NCI-H460 (cell line): ENCODE data around the gene LGALS9C. TPM values are rescaled to one million over a fixed set of nuclear protein-coding genes. Genes with fewer than 3 reads are reported as not detected.
"Not testable (repeated sequence)": the region's sequence is repeated elsewhere in the genome, so short reads cannot be mapped to it uniquely, and the experiment has no call there.

Experiments used
- DNase-seq: peaks from one replicate; pipeline ENCODE4 v3.0.0-alpha.2; 2016; ENCODE audit warnings: low read depth; ENCODE audit errors: extremely low read depth
- total RNA-seq: library from RNA; depleted of rRNA; stranded (reverse); fragments of >200 nt; shearing (Covaris generic); gene quantifications from 2 replicates; pipeline ENCODE4 v1.2.3, GENCODE V29; 2014

LGALS9C gene
- total RNA-seq, 1 experiment from 2014 or later, result 0.72 TPM

DNA sequence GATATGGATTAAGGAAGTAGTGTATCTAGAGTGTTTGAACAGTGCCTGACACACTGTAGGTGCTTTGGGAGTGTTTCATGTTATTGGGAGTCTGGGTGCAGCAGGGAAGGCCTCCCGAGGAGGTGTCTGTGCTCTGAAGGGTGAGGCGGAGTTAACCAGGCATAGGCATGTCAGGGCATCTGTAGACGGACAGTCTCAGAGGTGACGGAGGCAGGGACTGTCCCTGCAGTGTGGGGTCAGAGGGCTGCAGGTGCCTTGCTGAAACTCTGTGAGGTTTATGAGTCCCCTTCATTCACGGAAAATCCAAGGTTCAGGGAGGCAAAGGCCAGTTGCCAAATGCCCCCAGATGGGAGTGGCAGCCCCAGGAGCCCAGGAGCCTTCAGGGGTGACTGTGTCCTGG, 778 bp downstream of the LGALS9C start:
- not testable (repeated sequence) for DNase-seq

GRCh38 chr17:18478362-18478761, 1.8 kb downstream of the LGALS9C start:
- not testable (repeated sequence) for DNase-seq

DNA sequence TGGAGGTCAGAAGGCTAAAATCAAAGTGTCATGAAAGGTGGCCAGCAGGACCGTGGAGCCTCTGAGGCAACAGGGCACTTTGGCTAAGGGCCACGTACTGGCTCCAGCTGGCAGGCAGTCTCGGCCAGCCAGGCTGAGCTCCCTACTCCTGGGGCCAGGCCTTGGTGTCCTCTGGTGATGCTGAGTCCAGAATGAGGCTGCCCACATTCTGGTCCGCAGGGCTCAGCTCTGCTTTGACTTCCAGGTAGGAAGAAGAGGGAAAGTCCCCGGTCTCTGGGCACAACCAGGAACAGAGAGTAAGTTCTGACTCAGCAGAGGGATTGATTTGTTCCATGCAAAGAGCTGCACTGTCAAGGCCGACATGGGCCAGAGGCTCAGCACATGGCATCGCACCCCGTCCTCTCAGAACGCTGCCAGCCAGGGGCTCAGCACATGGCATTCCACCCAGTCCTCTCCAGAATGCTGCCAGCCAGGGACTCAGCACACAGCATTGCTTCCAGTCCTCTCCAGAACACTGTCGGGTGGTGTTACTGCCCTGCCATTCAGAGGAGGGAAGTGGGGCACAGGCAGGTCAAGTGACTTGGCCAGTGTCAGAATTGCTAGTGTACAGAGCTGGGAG, 2.5 kb downstream of the LGALS9C start:
- DNase-seq, result not testable (repeated sequence)

DNA sequence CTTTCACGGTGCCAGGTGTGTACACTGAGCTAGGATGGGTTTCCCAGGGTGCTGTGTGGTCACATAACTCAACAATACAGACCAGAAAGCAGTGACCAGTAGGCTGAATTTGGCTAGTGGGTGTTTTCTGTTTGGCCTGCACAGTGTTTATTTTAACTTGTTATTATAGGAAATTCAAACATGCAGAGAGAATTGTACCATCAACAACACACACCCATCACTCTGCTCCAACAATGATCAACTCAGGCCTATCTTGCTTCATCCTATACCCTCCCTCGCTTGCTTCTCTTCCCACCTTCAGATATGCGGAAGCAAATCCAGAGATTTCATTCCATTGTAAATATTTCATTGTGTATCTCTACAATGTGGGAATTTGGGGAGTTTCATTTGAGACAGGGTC, 5.2 kb downstream of the LGALS9C start:
- not testable (repeated sequence) for DNase-seq

DNA sequence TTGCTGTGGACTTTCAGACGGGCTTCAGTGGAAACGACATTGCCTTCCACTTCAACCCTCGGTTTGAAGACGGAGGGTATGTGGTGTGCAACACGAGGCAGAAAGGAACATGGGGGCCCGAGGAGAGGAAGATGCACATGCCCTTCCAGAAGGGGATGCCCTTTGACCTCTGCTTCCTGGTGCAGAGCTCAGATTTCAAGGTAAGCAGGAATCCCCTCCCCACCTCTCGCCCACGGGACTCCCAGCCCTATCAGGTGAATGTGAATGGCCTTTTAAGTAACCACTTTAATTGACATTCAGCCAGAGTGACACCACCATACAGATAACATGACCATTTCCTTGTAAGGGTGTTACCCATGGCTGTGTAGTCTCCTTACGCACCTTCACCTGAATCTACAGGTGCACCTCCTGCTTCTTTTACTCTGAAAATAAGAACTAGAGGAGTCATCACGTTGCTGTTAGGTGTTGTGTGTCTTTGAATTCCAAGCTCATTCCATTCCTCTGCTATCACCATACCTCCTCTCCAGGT, 9.4 kb downstream of the LGALS9C start:
- not testable (repeated sequence) for DNase-seq

DNA sequence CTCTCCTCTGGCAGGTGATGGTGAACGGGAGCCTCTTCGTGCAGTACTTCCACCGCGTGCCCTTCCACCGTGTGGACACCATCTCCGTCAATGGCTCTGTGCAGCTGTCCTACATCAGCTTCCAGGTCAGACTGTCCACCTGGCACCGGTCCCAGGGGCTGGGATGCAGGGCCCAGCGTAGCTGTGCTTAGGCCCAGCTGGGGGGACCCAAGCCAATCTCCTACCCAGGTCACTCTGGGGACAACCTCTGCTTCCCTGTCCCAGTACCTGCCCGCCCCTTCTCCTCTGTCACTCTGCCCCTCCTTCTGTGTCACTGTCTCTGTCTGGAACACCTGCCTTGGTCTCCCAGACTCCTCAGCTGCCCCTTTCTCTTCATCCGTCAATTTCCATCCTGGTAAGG, 11.0 kb downstream of the LGALS9C start:
- not testable (repeated sequence) for DNase-seq

DNA sequence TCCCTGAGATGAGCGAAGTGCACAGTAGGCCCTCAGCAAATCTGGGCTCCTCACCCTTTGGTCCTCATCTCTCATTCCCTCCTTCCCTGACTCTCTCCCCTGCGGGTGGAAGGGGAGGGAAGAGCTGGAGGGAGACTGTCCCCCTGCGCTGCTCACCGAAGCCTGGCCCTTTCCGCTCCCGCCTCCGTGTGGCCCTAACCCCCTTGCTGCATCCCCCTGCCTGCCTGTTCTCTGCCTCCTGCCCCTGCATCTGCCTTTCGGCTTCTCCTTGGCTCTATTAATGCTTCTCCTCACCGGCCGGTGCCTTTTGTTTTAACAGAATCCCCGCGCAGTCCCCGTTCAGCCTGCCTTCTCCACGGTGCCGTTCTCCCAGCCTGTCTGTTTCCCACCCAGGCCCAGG, 12.0 kb downstream of the LGALS9C start:
- not testable (repeated sequence) for DNase-seq

DNA sequence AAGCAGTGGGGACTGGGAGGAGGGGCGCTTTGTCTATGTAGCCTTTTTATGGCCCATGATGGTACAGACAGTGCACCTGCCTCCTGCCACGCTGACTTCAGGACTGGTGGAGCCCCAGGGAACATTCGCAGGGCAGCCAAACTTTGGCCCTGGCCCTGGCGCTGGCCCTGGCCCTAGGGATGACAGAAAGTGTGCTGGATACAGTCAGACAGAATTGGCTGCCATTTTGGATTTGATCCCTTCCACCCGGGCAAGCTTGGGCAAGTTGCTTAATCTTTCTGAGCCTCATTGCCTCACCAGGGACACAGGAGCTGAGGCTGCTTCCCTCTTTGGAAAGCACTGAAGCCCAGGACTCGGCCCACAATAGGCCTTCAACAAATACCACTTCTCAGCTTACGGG, 13.4 kb downstream of the LGALS9C start:
- not testable (repeated sequence) for DNase-seq

GRCh38 chr17:18492712-18493480, 16.3 kb downstream of the LGALS9C start:
- DNase-seq, result not testable (repeated sequence)

- DNase-seq, result not testable (repeated sequence)
Measured at GRCh38 chr17:18494250-18494768, 17.7 kb downstream of the LGALS9C start.

DNA sequence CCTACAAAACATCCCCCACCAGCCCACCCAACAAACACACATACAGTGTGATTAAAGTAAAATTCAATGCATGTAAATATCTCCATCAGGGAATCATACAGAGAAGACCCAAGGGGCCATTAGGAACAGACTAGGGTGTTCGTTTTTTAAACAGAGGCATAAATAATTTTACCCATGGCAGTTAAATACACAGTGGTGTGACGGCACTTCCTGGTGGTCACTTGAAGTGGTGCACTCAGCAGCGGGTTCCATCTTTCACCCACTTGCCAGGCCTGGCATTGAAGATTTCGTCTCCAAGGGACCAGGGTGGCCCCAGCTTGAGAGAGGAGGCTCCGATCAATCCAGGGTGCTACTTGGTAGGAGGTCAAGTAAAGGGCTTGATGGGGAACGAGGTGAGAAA, 20.5 kb downstream of the LGALS9C start:
- not testable (repeated sequence) for DNase-seq

GRCh38 chr17:18499100-18499499, 22.5 kb downstream of the LGALS9C start:
- DNase-seq, result not testable (repeated sequence)

GRCh38 chr17:18499756-18500155, 23.2 kb downstream of the LGALS9C start:
- not testable (repeated sequence) for DNase-seq

DNA sequence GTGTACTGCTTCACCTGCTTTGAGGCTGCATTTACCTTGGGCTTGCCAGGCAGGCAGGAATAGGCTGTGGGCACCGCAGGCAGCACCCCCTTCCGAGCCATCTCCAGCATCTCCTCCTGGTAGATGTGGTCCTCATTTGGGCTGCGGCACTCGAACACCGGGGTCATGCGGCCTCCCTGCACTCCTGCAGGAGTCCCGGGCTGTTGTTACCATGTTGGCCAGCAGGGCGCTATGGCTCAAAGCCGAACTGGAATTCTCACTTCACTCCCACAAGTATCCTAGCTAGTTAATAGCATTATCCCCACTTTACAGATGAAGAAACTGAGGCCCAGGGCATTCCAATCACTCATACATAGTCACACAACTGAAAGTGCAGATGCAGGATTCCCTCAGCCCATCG, 23.7 kb downstream of the LGALS9C start:
- not testable (repeated sequence) for DNase-seq

- DNase-seq, result not testable (repeated sequence)
Measured at GRCh38 chr17:18500816-18501215, 24.2 kb downstream of the LGALS9C start.

- DNase-seq, result not testable (repeated sequence)
Measured at GRCh38 chr17:18503221-18503620, 26.6 kb downstream of the LGALS9C start.

DNA sequence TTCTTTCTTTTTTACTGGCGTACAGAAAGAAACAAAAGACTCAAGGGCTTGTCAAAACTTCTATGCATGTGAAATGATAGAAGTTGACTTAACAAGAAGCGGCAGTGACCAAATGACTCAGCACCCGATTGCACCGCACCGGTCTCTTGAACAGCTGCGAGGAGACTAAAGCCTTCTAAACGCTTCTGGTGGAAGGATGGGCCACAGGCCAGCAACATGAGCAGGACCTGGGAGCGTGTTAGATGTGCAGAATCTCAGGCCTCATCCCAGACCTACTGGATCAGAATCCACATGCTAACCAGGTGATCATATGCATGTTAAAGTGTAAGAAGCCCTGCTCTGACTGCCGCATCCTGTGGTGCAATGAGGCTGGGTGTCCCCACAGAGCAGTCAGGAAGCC, 31.1 kb downstream of the LGALS9C start:
- not testable (repeated sequence) for DNase-seq

- DNase-seq, result not testable (repeated sequence)
Measured at GRCh38 chr17:18508667-18509066, 32.1 kb downstream of the LGALS9C start.

DNA sequence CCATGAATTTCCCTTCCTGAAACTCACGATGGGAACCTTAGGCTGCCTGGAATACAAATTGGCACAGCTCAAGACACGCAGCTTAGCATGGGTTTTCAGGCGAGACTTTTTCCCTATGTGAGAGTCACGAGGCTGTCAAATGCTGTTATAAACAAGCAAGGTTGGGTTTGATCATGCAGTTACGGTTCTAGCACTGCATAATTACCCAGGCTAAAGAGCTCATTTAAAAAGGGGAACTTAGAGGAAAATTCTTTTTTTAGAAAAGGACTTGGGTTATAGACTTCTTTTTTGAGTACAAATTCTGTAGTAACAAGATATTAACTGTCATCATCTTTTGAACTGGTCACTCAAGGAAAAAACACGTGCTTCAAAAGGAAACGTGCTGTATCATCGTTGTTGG, 44.5 kb downstream of the LGALS9C start:
- not testable (repeated sequence) for DNase-seq

- DNase-seq, result not testable (repeated sequence)
Measured at GRCh38 chr17:18525015-18525414, 48.4 kb downstream of the LGALS9C start.

GRCh38 chr17:18526168-18526800, 49.7 kb downstream of the LGALS9C start:
- not testable (repeated sequence) for DNase-seq
